HG03064 (cell line): ENCODE measurements around the gene TENM4.

ENCODE experiments used
- ATAC-seq: cut with Tn5 transposase; IDR thresholded peaks from one replicate; pipeline ENCODE4 v1.9.1; 2021; ENCODE audit warnings: low read depth; ENCODE audit not compliant: unreplicated experiment

TENM4 gene

DNA sequence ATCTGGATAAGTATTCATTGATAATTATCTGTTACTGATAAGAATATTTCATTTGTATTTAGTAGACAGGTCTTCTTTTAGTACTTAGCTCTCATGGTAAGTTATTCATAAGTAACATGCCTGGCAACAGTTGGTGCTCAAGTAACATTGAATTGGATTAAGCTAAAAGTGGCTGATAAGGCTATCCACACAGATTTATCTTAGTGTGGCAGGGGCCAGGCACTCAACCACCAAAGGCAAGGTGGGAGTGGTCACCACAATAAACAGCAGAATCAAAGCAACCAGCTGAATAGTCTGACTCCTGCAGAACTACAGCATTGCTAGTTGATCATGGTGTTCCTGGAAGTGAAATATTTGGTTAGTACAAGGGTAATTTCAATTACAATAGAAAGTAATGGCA, 833.1 kb downstream of the TENM4 start:
- no peak for ATAC-seq

GRCh38 chr11:78606667-78607066, 834.2 kb downstream of the TENM4 start:
- ATAC-seq = no peak

DNA sequence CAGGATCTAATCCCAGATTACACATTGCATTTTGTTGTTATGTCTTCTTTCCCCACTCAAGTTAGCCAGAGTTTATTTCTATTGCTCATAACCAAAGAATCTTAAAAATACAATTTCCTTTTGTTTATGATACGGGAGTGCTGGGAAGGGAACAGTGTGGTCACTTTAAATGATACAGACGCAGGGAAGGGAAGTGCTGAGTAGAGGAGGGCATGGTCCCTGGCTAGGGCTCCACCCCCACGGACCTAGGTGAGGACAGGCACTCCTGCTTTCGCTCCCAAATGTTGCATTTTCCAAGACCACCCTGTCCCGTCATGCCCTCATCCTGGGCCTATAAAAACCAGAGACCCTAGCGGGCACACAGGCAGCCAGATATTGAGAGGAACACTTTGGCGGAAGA, 835.5 kb downstream of the TENM4 start:
- ATAC-seq = no peak

- no peak for ATAC-seq
These were observed 837.0 kb downstream of the TENM4 start for GRCh38 chr11:78603792-78604191.
